ENCODE results near the gene HOXA6. TPM values are rescaled to one million over a fixed set of nuclear protein-coding genes. Genes with fewer than 3 reads are reported as not detected.

The HOXA6 gene
- total and polyA plus RNA-seq, 2 donors from 2014 or later: 1.1 to 22.0 TPM

DNA sequence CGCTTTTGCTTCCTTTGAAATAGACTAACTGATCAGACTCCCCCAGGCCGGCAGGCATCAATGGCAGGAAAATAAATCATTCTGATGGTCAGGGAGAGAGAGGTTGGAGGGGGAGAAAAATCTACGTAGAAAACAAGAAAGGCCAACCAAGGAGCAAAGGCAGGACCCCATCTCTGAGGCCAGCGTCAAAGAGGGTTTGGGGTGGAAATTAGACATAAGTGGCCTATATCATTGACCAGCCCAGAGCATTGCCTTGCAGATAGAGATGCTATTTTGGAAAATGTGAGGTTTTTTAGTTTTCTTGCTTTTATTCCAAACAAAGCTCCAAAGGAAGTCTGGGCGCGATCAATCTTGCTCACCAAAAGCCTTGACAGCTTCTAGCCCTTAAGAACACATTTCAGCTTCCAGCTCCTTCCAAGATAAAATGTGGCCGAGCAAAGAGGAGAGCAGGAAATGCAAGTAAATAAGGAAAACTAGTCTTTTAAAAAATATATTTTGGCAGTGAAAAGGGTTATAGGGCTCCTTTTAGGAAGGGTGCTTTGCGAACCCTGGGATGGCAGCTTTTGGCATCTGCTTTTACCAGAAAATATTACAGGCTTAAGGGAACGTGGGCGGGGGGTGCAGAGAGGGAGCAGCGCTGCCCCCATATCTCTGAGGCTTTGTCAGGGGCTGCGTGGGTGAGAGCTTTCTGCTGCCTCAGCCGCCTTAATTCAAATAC, 43.1 kb downstream of the HOXA6 start:
- H3K27ac ChIP-seq (ENCODE audit: low read depth in 2 of 2, low read length in 2 of 2): peak overlapping the region; percentile 77 to 78
- peaks cover 0 to 1% (median 1%) of the 10 kb centered on the region in 3 donors for H3K36me3 ChIP-seq (ENCODE audit: control insufficient read depth in 2 of 3, insufficient read depth in 3 of 3, low read length in 3 of 3)
- H3K4me1 ChIP-seq (ENCODE audit: control insufficient read depth in 2 of 3, insufficient read depth in 2 of 3, low read depth in 1 of 3, low read length in 3 of 3): peaks cover 17 to 20% (median 18%) of the 10 kb centered on the region in 3 donors
- peak overlapping the region; percentile 6 to 44 (median 8) for H3K4me3 ChIP-seq (ENCODE audit: low read length in 3 of 3)
- no peak for FAIRE-seq
- H3K27me3 ChIP-seq (ENCODE audit: control insufficient read depth, insufficient read depth, low read length): peaks cover 2% of the 10 kb centered on the region
- DNase-seq: peak in 4 of 5 donors; percentile 68 to 95 (median 82)
- intact Hi-C loops (cut with DNase I): no loop called here
- TF ChIP-seq, protein P1, sequence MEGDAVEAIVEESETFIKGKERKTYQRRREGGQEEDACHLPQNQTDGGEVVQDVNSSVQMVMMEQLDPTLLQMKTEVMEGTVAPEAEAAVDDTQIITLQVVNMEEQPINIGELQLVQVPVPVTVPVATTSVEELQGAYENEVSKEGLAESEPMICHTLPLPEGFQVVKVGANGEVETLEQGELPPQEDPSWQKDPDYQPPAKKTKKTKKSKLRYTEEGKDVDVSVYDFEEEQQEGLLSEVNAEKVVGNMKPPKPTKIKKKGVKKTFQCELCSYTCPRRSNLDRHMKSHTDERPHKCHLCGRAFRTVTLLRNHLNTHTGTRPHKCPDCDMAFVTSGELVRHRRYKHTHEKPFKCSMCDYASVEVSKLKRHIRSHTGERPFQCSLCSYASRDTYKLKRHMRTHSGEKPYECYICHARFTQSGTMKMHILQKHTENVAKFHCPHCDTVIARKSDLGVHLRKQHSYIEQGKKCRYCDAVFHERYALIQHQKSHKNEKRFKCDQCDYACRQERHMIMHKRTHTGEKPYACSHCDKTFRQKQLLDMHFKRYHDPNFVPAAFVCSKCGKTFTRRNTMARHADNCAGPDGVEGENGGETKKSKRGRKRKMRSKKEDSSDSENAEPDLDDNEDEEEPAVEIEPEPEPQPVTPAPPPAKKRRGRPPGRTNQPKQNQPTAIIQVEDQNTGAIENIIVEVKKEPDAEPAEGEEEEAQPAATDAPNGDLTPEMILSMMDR (IDR thresholded peaks at IDR 0.05; ENCODE audit: borderline replicate concordance, extremely low read depth, insufficient read depth): no peak
- H3K9ac ChIP-seq (ENCODE audit: low read length in 3 of 3): peak overlapping the region in 2 of 3 donors; percentile 27 to 43
- no peaks in the 10 kb centered on the region for H3K9me3 ChIP-seq (ENCODE audit: control insufficient read depth in 2 of 3, insufficient read depth in 1 of 3, low read length in 3 of 3)

DNA sequence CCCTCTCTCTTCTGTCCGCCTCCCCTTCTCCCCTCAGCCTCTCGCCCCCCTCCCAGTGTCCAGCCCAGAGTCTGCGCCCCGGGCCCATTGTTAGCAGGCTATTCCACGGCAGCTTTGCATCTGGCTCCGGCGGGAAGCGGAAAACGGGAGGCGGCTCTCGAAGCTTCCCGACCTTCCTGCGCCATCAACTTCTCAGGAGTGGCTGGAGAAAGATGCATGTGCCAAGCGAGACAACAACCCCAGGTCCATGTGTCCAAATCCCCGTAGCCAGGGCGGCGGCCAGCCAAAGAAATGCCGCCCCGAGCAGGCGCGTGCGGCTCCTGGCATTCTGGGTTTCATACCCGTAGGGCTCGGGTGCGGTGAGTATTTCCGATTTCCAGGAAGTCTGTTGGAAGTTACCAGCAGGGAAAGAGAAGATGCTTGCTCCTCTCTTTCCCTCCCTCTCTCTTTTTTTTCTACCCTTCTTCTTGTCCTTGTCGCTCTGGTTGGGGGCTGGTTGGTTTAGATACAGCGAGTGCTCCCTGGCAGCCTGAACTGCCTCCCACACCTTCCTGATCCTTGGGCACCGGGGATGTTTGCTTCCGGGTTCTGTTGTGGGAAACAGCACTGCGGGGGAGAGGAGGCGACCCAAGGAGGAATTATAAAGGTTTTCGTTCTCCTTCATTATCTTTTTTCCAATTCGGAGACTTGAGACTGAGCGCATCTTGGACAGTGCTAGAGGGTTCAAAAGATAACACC, 43.9 kb downstream of the HOXA6 start:
- FAIRE-seq: no peak
- H3K4me3 ChIP-seq (ENCODE audit: low read length in 3 of 3): peak overlapping the region; percentile 12 to 44 (median 26)
- DNase-seq: peak in 4 of 5 donors; percentile 70 to 83 (median 77)
- H3K36me3 ChIP-seq (ENCODE audit: control insufficient read depth in 2 of 3, insufficient read depth in 3 of 3, low read length in 3 of 3): no peaks in the 10 kb centered on the region
- intact Hi-C loops (cut with DNase I): no loop called here
- no peaks in the 10 kb centered on the region for H3K9me3 ChIP-seq (ENCODE audit: control insufficient read depth in 2 of 3, insufficient read depth in 1 of 3, low read length in 3 of 3)
- H3K4me1 ChIP-seq (ENCODE audit: control insufficient read depth in 2 of 3, insufficient read depth in 2 of 3, low read depth in 1 of 3, low read length in 3 of 3): peaks cover 9 to 16% (median 13%) of the 10 kb centered on the region in 3 donors
- H3K27ac ChIP-seq (ENCODE audit: low read depth in 2 of 2, low read length in 2 of 2): peak overlapping the region; percentile 73 to 77
- H3K27me3 ChIP-seq (ENCODE audit: control insufficient read depth, insufficient read depth, low read length): peaks cover 2% of the 10 kb centered on the region
- peak overlapping the region; percentile 21 to 62 (median 42) for H3K9ac ChIP-seq (ENCODE audit: low read length in 3 of 3)
- TF ChIP-seq, protein P1 (IDR thresholded peaks at IDR 0.05; ENCODE audit: borderline replicate concordance, extremely low read depth, insufficient read depth): no peak

DNA sequence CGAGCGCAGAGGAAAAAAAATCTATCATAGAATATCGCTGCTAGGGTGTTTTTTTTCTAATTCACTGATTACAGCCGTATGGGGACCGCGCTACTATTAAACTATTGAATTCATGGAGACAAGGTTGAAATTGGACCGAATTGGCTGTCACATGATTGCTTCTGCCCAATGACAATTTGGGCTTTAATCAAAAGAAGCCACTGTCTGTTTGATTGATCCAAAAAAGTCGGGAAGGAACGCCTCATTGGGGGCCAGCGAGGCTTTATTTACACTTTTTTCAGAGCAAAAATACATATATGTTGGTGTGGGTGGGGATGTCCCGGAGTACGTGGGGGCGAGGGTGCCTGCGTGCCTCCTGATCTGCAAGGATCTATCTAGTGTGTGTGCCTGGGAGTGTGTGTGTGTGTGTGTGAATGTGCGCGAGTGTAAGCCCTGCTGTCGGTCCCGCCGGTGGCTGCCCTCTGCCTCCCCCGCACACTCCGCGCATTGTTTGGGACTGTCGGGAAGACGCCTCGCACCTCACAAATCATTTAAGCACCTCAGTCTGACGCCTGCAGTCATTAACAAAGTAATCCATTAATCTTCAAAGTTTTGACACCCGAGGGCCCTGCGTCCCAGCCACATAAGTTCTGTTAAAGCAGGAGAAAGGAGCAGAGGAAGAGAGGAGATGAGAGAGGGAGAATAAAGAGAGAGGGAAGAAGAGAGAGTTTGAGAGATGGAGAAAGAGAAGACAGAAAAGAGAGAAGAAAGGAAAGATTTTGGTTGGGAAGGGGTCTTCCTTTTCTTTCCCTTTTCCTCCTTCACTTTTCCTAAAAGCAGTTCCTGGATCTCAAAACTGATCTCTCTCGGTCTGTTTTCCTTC, 44.8 kb downstream of the HOXA6 start, which contains the start of gene HOXA2:
Gene HOXA2 (minus strand): TSS at position 103 of the 862 bp plus-strand sequence. CDS start 183 bp downstream, outside the sequence.
- FAIRE-seq (no peak), DNase-seq (peak; percentile 87 to 92 (median 91))
- peak within 1 kb of the TSS; percentile 73 to 78 for H3K27ac ChIP-seq (ENCODE audit: low read depth in 2 of 2, low read length in 2 of 2)
- peak within 1 kb of the TSS; percentile 21 to 62 (median 42) for H3K9ac ChIP-seq (ENCODE audit: low read length in 3 of 3)
- peaks cover 2% of the 10 kb centered on the region for H3K27me3 ChIP-seq (ENCODE audit: control insufficient read depth, insufficient read depth, low read length)
- H3K4me1 ChIP-seq (ENCODE audit: control insufficient read depth in 2 of 3, insufficient read depth in 2 of 3, low read depth in 1 of 3, low read length in 3 of 3): peaks cover 9 to 18% (median 13%) of the 10 kb centered on the region in 3 donors
- H3K36me3 ChIP-seq (ENCODE audit: control insufficient read depth in 2 of 3, insufficient read depth in 3 of 3, low read length in 3 of 3): no peaks in the 10 kb centered on the region
- peak within 1 kb of the TSS; percentile 44 to 50 (median 44) for H3K4me3 ChIP-seq (ENCODE audit: low read length in 3 of 3)
- intact Hi-C loops (cut with DNase I): no loop called here
- no peaks in the 10 kb centered on the region for H3K9me3 ChIP-seq (ENCODE audit: control insufficient read depth in 2 of 3, insufficient read depth in 1 of 3, low read length in 3 of 3)
- TF ChIP-seq, protein P1 (IDR thresholded peaks at IDR 0.05; ENCODE audit: borderline replicate concordance, extremely low read depth, insufficient read depth): no peak

All from kidney (tissue), 14 donors.